BE2C (cell line): ENCODE measurements around the gene THBS1. TPM values are rescaled to one million over a fixed set of nuclear protein-coding genes. Genes with fewer than 3 reads are reported as not detected.

Experiments used
- DNase-seq: peaks from one replicate; pipeline ENCODE4 v3.0.0-alpha.2; 2020
- H3K27me3 ChIP-seq: fragments of 250-450 bp; sonication (Bioruptor Pico); 2 replicates; pipeline ENCODE4 v1.5.1; 2020; ENCODE audit warnings: mild to moderate bottlenecking
- H3K36me3 ChIP-seq: fragments of 250-450 bp; sonication (Bioruptor Pico); 2 replicates; pipeline ENCODE4 v1.5.1; 2020; ENCODE audit warnings: mild to moderate bottlenecking
- H3K4me1 ChIP-seq: fragments of 250-450 bp; sonication (Bioruptor Pico); 2 replicates; pipeline ENCODE4 v1.5.1; 2020
- H3K4me3 ChIP-seq: 2 replicates; pipeline ENCODE4 v1.5.1; 2011; ENCODE audit warnings: low read depth, low read length
- H3K9me3 ChIP-seq: fragments of 250-450 bp; sonication (Bioruptor Pico); 2 replicates; pipeline ENCODE4 v1.5.1; 2020
- polyA plus RNA-seq: library from polyadenylated mRNA; unstranded; fragments of >200 nt; gene quantifications from one replicate; pipeline ENCODE4 v1.2.1, GENCODE V29; 2012; ENCODE audit warnings: low read depth, missing spikeins; ENCODE audit not compliant: insufficient read length, insufficient read depth
- TF ChIP-seq, protein P1 (sequence below): IDR thresholded peaks from 2 replicates; pipeline ENCODE4 v1.5.1; 2012; ENCODE audit warnings: mild to moderate bottlenecking, low read depth, low read length

The THBS1 gene
- 0.90 TPM for polyA plus RNA-seq

DNA sequence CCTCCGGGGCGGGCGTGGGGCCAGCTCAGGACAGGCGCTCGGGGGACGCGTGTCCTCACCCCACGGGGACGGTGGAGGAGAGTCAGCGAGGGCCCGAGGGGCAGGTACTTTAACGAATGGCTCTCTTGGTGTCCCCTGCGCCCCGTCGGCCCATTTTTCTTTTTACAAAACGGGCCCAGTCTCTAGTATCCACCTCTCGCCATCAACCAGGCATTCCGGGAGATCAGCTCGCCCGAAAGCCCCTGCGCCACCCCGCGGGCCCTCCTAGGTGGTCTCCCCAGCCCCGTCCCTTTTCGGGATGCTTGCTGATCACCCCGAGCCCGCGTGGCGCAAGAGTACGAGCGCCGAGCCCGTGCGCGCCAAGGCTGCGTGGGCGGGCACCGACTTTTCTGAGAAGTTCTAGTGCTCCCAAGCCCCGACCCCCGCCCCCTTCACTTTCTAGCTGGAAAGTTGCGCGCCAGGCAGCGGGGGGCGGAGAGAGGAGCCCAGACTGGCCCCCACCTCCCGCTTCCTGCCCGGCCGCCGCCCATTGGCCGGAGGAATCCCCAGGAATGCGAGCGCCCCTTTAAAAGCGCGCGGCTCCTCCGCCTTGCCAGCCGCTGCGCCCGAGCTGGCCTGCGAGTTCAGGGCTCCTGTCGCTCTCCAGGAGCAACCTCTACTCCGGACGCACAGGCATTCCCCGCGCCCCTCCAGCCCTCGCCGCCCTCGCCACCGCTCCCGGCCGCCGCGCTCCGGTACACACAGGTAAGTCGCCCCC, at the start of gene THBS1:
Gene THBS1, plus strand, starts transcription at position 595 of the 757 bp plus-strand sequence. CDS start 779 bp downstream, outside the sequence.
- no peak for DNase-seq
- H3K4me3 ChIP-seq: peak within 1 kb of the TSS; percentile 40
- TF ChIP-seq, protein P1, sequence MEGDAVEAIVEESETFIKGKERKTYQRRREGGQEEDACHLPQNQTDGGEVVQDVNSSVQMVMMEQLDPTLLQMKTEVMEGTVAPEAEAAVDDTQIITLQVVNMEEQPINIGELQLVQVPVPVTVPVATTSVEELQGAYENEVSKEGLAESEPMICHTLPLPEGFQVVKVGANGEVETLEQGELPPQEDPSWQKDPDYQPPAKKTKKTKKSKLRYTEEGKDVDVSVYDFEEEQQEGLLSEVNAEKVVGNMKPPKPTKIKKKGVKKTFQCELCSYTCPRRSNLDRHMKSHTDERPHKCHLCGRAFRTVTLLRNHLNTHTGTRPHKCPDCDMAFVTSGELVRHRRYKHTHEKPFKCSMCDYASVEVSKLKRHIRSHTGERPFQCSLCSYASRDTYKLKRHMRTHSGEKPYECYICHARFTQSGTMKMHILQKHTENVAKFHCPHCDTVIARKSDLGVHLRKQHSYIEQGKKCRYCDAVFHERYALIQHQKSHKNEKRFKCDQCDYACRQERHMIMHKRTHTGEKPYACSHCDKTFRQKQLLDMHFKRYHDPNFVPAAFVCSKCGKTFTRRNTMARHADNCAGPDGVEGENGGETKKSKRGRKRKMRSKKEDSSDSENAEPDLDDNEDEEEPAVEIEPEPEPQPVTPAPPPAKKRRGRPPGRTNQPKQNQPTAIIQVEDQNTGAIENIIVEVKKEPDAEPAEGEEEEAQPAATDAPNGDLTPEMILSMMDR: no peak

DNA sequence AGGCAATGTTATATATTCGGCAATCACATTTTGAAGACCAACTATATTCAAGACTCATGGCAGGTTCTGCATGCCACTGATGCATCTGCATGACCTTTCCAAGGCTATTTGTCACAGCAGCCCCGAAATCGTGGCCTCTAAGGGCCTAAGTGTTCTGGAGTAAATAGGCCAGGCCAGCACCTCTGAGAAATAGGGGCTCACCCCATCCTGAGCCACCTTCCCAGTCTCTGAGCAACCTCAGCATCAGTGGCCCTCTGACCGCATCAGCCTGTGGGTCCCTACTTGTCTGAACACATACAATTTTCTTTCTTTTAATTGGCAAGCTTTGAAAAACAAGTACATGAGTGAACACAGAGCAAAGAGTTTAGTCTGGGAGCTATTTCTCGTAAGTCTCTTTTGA, 45.9 kb upstream of the THBS1 start:
- no peaks in the 10 kb centered on the region for H3K36me3 ChIP-seq
- no peaks in the 10 kb centered on the region for H3K9me3 ChIP-seq
- H3K27me3 ChIP-seq: no peaks in the 10 kb centered on the region
- TF ChIP-seq, protein P1: no peak
- H3K4me1 ChIP-seq: no peaks in the 10 kb centered on the region
- no peak for DNase-seq
- no peak overlapping the region for H3K4me3 ChIP-seq

More for the DNA sequence above, at the start of gene THBS1:
- Histone ChIP-seq H3K36me3 (no peaks in the 10 kb centered on the region), H3K4me1 (0 out of 2 replicates have a peak, but pooled peaks cover 3% of the 10 kb centered on the region), H3K27me3 (peaks cover 48% of the 10 kb centered on the region), H3K9me3 (no peaks in the 10 kb centered on the region)

DNA sequence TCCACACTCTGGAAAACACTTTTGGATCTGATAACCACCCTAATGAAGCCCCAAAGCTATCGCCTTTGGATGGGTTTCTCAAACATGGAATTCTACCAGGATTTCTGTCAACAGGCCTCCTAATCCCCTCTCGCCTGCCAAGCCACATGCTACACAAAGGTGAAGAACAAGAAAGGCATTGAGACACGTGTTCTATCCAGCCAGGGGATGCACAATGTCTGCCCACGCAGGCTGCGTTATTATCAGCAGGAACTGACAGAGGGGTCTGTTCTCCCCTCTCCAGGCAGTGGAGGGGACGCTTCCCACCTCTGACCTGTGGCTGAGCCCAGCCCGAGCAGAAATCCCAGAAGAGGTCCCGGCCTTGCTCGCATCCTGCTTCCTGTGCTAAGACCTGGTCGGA, 45.4 kb upstream of the THBS1 start:
- Histone ChIP-seq H3K4me3 (no peak overlapping the region), H3K36me3 (no peaks in the 10 kb centered on the region), H3K4me1 (no peaks in the 10 kb centered on the region), H3K9me3 (no peaks in the 10 kb centered on the region), H3K27me3 (no peaks in the 10 kb centered on the region)
- no peak for DNase-seq
- TF ChIP-seq, protein P1: no peak

DNA sequence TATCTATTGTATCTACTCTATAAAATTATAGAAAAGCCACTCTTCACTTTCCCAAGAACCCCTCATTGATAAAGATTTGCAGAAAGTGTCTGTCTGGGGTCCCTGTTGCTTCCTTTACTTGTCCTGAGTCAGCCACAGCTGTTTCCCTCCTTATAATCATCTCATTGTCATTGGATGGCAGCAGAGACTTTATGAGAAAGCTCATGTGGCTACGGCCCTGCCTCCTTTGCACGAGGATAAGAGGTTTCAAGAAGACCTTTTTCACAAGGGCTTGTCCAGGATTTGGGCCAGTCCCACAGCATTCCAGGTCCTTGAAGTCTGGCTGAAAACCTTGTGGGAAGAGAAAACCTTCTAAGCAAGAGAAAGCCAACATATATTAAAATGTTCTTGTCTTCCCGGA, 41.9 kb upstream of the THBS1 start:
- Histone ChIP-seq H3K4me1 (no peaks in the 10 kb centered on the region), H3K9me3 (no peaks in the 10 kb centered on the region), H3K4me3 (no peak overlapping the region), H3K36me3 (no peaks in the 10 kb centered on the region), H3K27me3 (no peaks in the 10 kb centered on the region)
- no peak for DNase-seq
- TF ChIP-seq, protein P1: no peak

DNA sequence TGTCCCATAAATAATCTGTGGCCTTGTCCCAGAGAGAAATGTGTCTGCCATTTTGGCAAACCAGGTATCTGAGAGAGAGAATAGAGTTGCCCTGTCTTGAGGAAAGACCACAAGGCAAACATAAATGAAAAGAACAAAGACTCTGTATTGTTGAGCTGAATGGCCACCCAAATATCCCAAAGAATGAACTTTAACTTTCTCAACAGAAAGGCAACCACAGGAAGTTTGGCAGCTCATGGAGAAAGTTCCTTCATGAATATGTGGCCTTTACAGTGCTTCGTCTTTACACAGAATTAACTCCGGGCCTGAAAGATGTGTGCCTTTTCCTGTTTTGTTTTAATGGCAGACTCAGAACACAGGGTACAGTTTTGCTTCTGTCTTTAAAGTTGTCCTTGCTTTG, 41.4 kb upstream of the THBS1 start:
- Histone ChIP-seq H3K27me3 (no peaks in the 10 kb centered on the region), H3K4me3 (no peak overlapping the region), H3K4me1 (no peaks in the 10 kb centered on the region), H3K36me3 (no peaks in the 10 kb centered on the region), H3K9me3 (no peaks in the 10 kb centered on the region)
- no peak for DNase-seq
- TF ChIP-seq, protein P1: no peak

DNA sequence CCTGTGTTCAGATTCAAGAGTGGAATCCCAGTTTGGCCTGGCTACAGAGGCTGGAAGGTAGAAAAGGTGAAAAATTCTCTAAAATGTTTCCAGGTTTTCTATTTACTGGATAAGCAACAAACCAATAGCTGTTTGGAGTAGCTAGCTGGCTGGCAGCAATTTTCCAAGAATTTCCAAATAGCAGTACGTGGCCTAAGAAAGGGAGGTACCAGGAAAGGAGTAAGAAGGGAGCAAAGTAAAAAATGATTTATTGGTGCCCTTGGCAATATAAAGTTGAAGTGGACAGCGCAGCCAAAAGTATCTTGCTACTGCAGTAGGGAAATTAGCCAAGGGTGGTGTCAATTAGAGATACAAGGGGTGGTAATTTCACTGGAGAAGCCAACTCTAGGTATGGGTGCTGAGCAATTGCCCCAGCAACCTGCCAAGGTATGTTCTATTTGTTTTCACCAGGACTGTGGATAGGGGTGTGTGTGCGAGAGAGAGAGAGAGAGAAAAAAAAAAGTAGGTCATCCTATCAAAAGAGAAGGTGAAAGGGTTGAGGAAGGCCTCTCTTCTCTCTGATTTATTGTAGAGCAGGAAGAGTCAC, 40.8 kb upstream of the THBS1 start:
- Histone ChIP-seq H3K9me3 (no peaks in the 10 kb centered on the region), H3K36me3 (no peaks in the 10 kb centered on the region), H3K4me3 (no peak overlapping the region), H3K27me3 (no peaks in the 10 kb centered on the region), H3K4me1 (no peaks in the 10 kb centered on the region)
- TF ChIP-seq, protein P1: no peak
- DNase-seq: no peak
